ENCODE measurements around the gene LMBRD1.
"Not testable (repeated sequence)": the region's sequence is repeated elsewhere in the genome, so short reads cannot be mapped to it uniquely, and the experiment has no call there.

LMBRD1 gene

DNA sequence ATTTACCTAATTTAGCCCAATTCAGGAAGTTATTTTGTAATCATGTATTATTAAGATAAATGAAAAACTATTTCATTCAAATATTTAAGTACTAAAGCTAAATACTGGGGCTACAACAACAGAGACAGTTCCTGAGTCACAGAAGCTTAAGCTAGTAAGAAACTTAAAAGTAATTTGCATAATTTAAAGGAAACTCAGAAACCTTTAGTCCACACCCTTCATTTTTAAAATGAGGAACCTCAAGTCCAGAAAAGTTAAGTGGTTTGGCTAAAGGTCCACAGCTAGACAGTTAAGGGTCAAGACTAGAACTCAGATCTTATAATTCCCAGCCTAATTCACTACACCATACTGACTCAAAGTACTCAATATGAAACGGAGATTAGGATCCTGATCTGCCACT, 7.2 kb downstream of the LMBRD1 start:
- H3K9me2 ChIP-seq (replicated peaks; ENCODE audit: insufficient read depth, low read length) = no peaks in the 10 kb centered on the region
- no peaks in the 10 kb centered on the region for H3F3A ChIP-seq (ENCODE audit: insufficient read depth)
- no peak overlapping the region for H3K9ac ChIP-seq (ENCODE audit: low read length)
- TF ChIP-seq, protein P1, sequence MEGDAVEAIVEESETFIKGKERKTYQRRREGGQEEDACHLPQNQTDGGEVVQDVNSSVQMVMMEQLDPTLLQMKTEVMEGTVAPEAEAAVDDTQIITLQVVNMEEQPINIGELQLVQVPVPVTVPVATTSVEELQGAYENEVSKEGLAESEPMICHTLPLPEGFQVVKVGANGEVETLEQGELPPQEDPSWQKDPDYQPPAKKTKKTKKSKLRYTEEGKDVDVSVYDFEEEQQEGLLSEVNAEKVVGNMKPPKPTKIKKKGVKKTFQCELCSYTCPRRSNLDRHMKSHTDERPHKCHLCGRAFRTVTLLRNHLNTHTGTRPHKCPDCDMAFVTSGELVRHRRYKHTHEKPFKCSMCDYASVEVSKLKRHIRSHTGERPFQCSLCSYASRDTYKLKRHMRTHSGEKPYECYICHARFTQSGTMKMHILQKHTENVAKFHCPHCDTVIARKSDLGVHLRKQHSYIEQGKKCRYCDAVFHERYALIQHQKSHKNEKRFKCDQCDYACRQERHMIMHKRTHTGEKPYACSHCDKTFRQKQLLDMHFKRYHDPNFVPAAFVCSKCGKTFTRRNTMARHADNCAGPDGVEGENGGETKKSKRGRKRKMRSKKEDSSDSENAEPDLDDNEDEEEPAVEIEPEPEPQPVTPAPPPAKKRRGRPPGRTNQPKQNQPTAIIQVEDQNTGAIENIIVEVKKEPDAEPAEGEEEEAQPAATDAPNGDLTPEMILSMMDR (IDR thresholded peaks at IDR 0.05; ENCODE audit: insufficient read depth, low read length, poor library complexity, severe bottlenecking) = no peak
- TF ChIP-seq EZH2phosphoT487 (conservative IDR thresholded peaks at IDR 0.05; ENCODE audit: low read length) = no peak
- H3K36me3 ChIP-seq (ENCODE audit: low read length) = peaks cover 19% of the 10 kb centered on the region; the same call in 1 of the 2 replicates
- peaks cover 47% of the 10 kb centered on the region for H3K79me2 ChIP-seq (ENCODE audit: insufficient read depth, low read length)
- H2AFZ ChIP-seq (ENCODE audit: low read depth, low read length, severe bottlenecking) = no peak overlapping the region
- peak overlapping the region; percentile 1 for H3K4me2 ChIP-seq (ENCODE audit: low read depth, low read length, poor library complexity, severe bottlenecking)
- H4K20me1 ChIP-seq (ENCODE audit: low read depth, low read length) = no peaks in the 10 kb centered on the region
- no peak overlapping the region for H3K4me3 ChIP-seq (ENCODE audit: insufficient read depth, low read length, poor library complexity, severe bottlenecking)
- H3K9me3 ChIP-seq (ENCODE audit: insufficient read depth, low read length) = no peaks in the 10 kb centered on the region
- no peaks in the 10 kb centered on the region for H3K27me3 ChIP-seq (ENCODE audit: low read length)
- H3K27ac ChIP-seq (ENCODE audit: low read depth, low read length) = no peak overlapping the region

DNA sequence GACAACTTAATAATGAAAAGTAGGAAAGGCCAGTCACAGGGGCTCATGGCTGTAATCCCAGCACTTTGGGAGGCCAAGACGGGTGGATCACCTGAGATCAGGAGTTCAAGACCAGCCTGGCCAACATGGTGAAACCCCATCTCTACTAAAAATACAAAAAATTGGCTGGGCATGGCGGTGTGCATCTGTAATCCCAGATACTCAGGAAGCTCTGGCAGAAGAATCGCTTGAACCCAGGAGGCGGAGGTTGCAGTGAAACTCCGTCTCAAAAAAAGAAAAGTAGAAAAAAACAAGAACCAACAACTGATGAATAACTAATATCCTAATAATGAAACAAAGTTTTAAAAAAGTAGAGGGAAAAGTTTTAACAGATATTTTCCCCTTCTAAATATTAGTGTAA, 9.4 kb downstream of the LMBRD1 start:
- not testable (repeated sequence) for H3F3A ChIP-seq (ENCODE audit: insufficient read depth); H3K9me3 ChIP-seq (ENCODE audit: insufficient read depth, low read length); H3K9me2 ChIP-seq (replicated peaks; ENCODE audit: insufficient read depth, low read length); H3K4me3 ChIP-seq (ENCODE audit: insufficient read depth, low read length, poor library complexity, severe bottlenecking); H3K27me3 ChIP-seq (ENCODE audit: low read length); H3K4me2 ChIP-seq (ENCODE audit: low read depth, low read length, poor library complexity, severe bottlenecking); H4K20me1 ChIP-seq (ENCODE audit: low read depth, low read length); H3K9ac ChIP-seq (ENCODE audit: low read length); H2AFZ ChIP-seq (ENCODE audit: low read depth, low read length, severe bottlenecking); H3K27ac ChIP-seq (ENCODE audit: low read depth, low read length)
- peaks cover 19% of the 10 kb centered on the region; the same call in 1 of the 2 replicates for H3K36me3 ChIP-seq (ENCODE audit: low read length)
- H3K79me2 ChIP-seq (ENCODE audit: insufficient read depth, low read length) = peaks cover 41% of the 10 kb centered on the region

DNA sequence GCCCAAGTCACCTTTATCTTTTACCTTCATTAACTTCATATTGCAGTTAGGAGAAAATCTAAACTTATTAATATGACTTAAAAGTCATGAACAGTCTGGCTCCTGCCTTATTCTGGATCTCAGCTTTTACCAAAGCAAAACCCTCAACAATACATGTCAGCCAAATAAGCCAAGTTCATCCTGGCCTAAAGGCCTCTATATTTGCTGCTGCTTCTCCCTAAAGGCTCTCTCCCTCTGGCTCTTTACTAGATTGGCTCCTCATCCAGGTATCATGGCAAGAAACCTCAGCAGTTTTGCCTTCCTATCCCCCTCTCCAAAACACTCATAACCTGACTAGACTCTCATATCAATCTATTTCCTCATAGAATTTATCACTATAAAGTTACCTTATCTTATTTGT, 11.1 kb downstream of the LMBRD1 start:
- no peak overlapping the region for H2AFZ ChIP-seq (ENCODE audit: low read depth, low read length, severe bottlenecking)
- no peak overlapping the region for H3K27ac ChIP-seq (ENCODE audit: low read depth, low read length)
- TF ChIP-seq EZH2phosphoT487 (conservative IDR thresholded peaks at IDR 0.05; ENCODE audit: low read length) = no peak
- TF ChIP-seq, protein P1 (IDR thresholded peaks at IDR 0.05; ENCODE audit: insufficient read depth, low read length, poor library complexity, severe bottlenecking) = no peak
- no peak overlapping the region for H3K4me3 ChIP-seq (ENCODE audit: insufficient read depth, low read length, poor library complexity, severe bottlenecking)
- no peak overlapping the region for H3K9ac ChIP-seq (ENCODE audit: low read length)
- no peaks in the 10 kb centered on the region for H3F3A ChIP-seq (ENCODE audit: insufficient read depth)
- no peak overlapping the region for H3K4me2 ChIP-seq (ENCODE audit: low read depth, low read length, poor library complexity, severe bottlenecking)
- H3K79me2 ChIP-seq (ENCODE audit: insufficient read depth, low read length) = peaks cover 35% of the 10 kb centered on the region
- no peaks in the 10 kb centered on the region for H3K9me3 ChIP-seq (ENCODE audit: insufficient read depth, low read length)
- H3K9me2 ChIP-seq (replicated peaks; ENCODE audit: insufficient read depth, low read length) = no peaks in the 10 kb centered on the region
- H4K20me1 ChIP-seq (ENCODE audit: low read depth, low read length) = peaks cover 5% of the 10 kb centered on the region; the same call in 1 of the 2 replicates
- peaks cover 19% of the 10 kb centered on the region; the same call in 1 of the 2 replicates for H3K36me3 ChIP-seq (ENCODE audit: low read length)
- no peaks in the 10 kb centered on the region for H3K27me3 ChIP-seq (ENCODE audit: low read length)

- no peaks in the 10 kb centered on the region for H3K27me3 ChIP-seq (ENCODE audit: low read length)
- no peak overlapping the region for H3K9ac ChIP-seq (ENCODE audit: low read length)
- no peak overlapping the region for H3K27ac ChIP-seq (ENCODE audit: low read depth, low read length)
- peaks cover 13% of the 10 kb centered on the region; the same call in 1 of the 2 replicates for H3K36me3 ChIP-seq (ENCODE audit: low read length)
- H2AFZ ChIP-seq (ENCODE audit: low read depth, low read length, severe bottlenecking) = no peak overlapping the region
- H3K79me2 ChIP-seq (ENCODE audit: insufficient read depth, low read length) = peaks cover 31% of the 10 kb centered on the region
- H3F3A ChIP-seq (ENCODE audit: insufficient read depth) = no peaks in the 10 kb centered on the region
- H3K4me3 ChIP-seq (ENCODE audit: insufficient read depth, low read length, poor library complexity, severe bottlenecking) = no peak overlapping the region
- peaks cover 5% of the 10 kb centered on the region; the same call in 1 of the 2 replicates for H4K20me1 ChIP-seq (ENCODE audit: low read depth, low read length)
- no peaks in the 10 kb centered on the region for H3K9me3 ChIP-seq (ENCODE audit: insufficient read depth, low read length)
- no peak overlapping the region for H3K4me2 ChIP-seq (ENCODE audit: low read depth, low read length, poor library complexity, severe bottlenecking)
- TF ChIP-seq, protein P1 (IDR thresholded peaks at IDR 0.05; ENCODE audit: insufficient read depth, low read length, poor library complexity, severe bottlenecking) = no peak
- TF ChIP-seq EZH2phosphoT487 (conservative IDR thresholded peaks at IDR 0.05; ENCODE audit: low read length) = no peak
- H3K9me2 ChIP-seq (replicated peaks; ENCODE audit: insufficient read depth, low read length) = no peaks in the 10 kb centered on the region
Measured at GRCh38 chr6:69784595-69785377, 12.0 kb downstream of the LMBRD1 start.

Data from SU-DHL-6 (cell line).